Effector memory CD8-positive, alpha-beta T cell (primary cell): ENCODE data around the gene RFNG.

Experiments
- ATAC-seq: fragments of 150-1000 bp; cut with Tn5 transposase; replicated peaks from 2 replicates; pipeline ENCODE4 v1.10.0; 2021; ENCODE audit warnings: mild to moderate bottlenecking, moderate library complexity
- DNase-seq, 3 experiments: peaks; one replicate each; pipeline ENCODE4 v3.0.0; 2021
- H3K27ac Mint-ChIP-seq, 2 donors: one replicate each; pipeline ENCODE4 v1.8.0; 2022; ENCODE audit warnings: mild to moderate bottlenecking in 2 of 2, mixed read lengths in 2 of 2, moderate library complexity in 2 of 2
- H3K27me3 Mint-ChIP-seq, 2 donors: one replicate each; pipeline ENCODE4 v1.8.0; 2022; ENCODE audit warnings: mixed read lengths in 2 of 2
- H3K36me3 Mint-ChIP-seq: one replicate; pipeline ENCODE4 v1.8.0; 2022; ENCODE audit warnings: mild to moderate bottlenecking, moderate library complexity, mixed read lengths; ENCODE audit not compliant: insufficient read depth
- H3K4me1 Mint-ChIP-seq, 2 donors: one replicate each; pipeline ENCODE4 v1.8.0; 2022; ENCODE audit warnings: low read depth in 2 of 2, mixed read lengths in 2 of 2
- H3K4me3 Mint-ChIP-seq, 2 donors: one replicate each; pipeline ENCODE4 v1.8.0; 2022; ENCODE audit warnings: mild to moderate bottlenecking in 2 of 2, mixed read lengths in 2 of 2, moderate library complexity in 2 of 2
- H3K9me3 Mint-ChIP-seq, 2 donors: one replicate each; pipeline ENCODE4 v1.8.0; 2022; ENCODE audit warnings: mixed read lengths in 2 of 2

The RFNG gene

DNA sequence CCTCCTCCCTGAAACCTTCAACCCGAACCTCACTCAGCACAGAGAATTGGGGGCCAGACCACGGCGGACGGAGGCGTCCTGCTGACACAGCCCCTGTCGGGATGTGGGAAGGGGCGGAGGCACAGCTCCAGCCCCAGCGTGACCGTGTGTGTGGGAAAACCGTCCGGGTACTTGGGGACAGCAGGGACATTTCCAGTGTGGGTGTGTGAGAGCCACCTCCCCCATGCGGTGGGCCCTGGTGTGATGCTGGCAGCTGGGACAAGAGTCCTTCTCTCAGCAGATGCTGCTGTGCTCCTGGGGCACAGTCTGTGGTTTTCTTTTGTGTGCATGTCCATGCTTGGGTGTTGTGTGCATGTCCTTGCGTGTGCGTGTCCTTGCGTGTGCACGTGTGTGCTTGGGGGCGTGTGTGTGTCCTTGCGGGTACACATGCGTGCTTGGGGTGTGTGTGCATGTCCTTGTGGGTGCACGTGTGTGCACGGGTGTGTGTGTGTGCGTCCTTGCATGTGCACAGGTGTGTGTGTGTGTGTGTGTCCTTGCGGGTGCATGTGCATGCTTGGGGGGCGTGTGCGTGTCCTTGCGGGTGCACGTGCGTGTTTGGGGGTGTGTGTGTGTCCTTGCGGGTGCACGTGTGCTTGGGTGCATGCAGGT lies 45.8 kb downstream of the RFNG start:
- Mint-ChIP-seq H3K4me3 (no peak overlapping the region), H3K36me3 (no peaks in the 10 kb centered on the region), H3K27me3 (no peaks in the 10 kb centered on the region), H3K27ac (no peak overlapping the region), H3K9me3 (no peaks in the 10 kb centered on the region), H3K4me1 (peaks cover 3% of the 10 kb centered on the region in 2 donors)
- DNase-seq, result no peak
- no peak for ATAC-seq

DNA sequence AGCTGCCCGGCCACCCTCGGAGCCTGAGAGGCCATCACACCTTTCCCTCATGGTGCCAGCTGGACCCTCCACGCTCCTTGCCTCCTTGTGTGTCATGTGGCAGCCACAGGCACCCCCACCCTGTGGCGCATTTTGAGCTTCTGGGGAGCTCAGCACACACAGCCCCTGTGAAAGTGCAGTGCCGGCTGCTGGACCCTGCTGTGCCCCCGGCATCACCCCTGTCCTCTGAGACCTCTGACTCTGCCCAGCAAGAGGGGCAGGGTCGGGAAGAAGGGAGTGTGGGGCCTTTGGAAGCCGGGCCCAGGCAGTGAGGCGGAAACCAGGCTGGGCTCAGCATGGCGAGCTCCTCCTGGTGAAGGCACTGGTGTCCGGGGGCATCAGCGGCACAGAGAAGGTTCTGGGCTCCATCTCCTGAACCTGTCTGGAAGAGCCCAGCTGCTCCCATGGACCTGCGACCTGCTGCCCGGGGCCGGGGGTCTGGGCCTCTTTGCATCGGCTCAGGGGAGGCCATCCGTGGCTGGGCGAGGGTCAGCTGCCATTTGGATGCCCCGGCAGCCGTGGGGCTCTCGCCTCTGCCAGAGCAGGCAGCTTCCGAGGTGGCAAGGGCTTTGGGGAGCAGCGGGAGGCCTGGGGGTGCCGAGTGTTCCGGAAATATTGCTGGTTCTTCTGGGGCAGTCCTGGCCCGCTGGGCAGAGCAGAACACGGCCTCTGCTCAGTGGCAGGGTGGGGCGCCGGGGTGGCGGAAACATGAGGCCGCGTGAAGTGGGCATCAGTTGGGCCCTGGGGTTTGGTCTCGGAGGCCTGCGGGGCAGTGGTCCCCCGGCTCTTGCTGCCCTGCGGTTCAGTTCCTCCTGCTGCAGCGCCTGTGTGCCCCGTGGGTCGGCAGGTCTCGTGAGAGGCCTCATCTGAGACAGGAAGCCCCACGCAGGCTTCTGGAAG lies 46.8 kb downstream of the RFNG start:
- Mint-ChIP-seq H3K27ac (no peak overlapping the region), H3K27me3 (no peaks in the 10 kb centered on the region)
- ATAC-seq, result no peak

DNA sequence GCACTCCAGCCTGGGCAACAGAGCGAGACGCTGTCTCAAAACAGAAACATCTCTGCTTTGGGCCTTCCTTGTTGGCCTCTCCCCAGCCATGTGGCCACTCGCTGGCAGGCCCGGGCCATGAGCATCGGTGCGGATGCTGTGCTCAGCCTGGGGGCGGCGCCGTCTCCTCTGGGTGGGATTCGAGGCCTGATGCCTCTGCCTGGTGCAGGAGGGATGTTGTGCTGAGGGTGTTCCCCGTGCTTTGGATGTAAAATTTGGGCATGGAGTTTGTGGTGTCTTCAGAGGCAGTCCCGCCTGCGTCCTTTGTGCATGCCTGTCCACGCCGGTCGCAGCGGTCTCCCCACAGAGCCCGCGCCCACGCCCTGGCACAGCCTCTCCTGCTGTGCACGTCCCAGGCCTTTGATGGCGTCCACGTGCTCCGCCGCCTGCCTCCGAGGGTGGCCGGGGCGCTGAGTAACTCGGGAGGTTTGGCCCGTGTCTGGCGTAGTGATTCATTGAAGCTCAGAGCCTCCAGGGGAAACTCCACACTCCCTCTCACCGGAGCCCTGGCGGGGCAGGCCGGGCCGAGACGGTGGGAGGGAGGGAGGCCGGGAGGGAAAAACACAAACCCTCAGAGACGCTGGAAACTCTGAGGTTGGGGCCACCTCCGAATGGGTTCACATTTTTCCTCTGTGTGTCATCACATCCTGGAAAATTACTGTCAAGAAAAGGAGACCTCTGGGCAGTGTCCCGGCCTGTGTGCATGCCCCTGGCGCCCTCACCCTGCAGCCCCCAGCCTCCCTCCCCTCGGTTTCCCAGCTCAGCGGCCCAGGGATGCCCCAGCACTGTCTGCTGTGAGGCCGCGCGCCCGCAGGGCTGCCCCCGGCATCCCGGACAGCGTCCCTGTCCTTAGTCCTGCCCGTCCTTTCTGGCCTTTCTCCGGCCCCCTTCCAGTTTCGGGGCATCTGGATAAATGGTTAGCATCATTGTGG lies 47.9 kb downstream of the RFNG start:
- no peaks in the 10 kb centered on the region for H3K27me3 Mint-ChIP-seq
- H3K36me3 Mint-ChIP-seq, result peaks cover 3% of the 10 kb centered on the region
- H3K4me1 Mint-ChIP-seq, result peaks cover 3 to 6% of the 10 kb centered on the region in 2 donors
- no peaks in the 10 kb centered on the region for H3K9me3 Mint-ChIP-seq
- H3K27ac Mint-ChIP-seq, result no peak overlapping the region
- DNase-seq (no peak), ATAC-seq (no peak)
- H3K4me3 Mint-ChIP-seq, result no peak overlapping the region

More for the DNA sequence above, 46.8 kb downstream of the RFNG start:
- no peaks in the 10 kb centered on the region for H3K36me3 Mint-ChIP-seq
- H3K9me3 Mint-ChIP-seq, result no peaks in the 10 kb centered on the region
- no peak overlapping the region for H3K4me3 Mint-ChIP-seq
- H3K4me1 Mint-ChIP-seq, result peaks cover 3 to 5% of the 10 kb centered on the region in 2 donors
- no peak for DNase-seq

- no peak for DNase-seq
- ATAC-seq, result no peak
- H3K9me3 Mint-ChIP-seq, result no peaks in the 10 kb centered on the region
- no peak overlapping the region for H3K27ac Mint-ChIP-seq
- no peak overlapping the region for H3K4me3 Mint-ChIP-seq
- H3K36me3 Mint-ChIP-seq, result peaks cover 6% of the 10 kb centered on the region
- H3K4me1 Mint-ChIP-seq, result peaks cover 3 to 6% of the 10 kb centered on the region in 2 donors
- no peaks in the 10 kb centered on the region for H3K27me3 Mint-ChIP-seq
Measured at GRCh38 chr17:82001571-82002056, 50.0 kb downstream of the RFNG start.

- H3K36me3 Mint-ChIP-seq, result peaks cover 8% of the 10 kb centered on the region
- DNase-seq (no peak), ATAC-seq (no peak)
- H3K4me3 Mint-ChIP-seq, result no peak overlapping the region
- H3K9me3 Mint-ChIP-seq, result no peaks in the 10 kb centered on the region
- H3K27me3 Mint-ChIP-seq, result no peaks in the 10 kb centered on the region
- H3K4me1 Mint-ChIP-seq, result peaks cover 1 to 5% of the 10 kb centered on the region in 2 donors
- no peak overlapping the region for H3K27ac Mint-ChIP-seq
Measured at GRCh38 chr17:82000803-82001570, 50.6 kb downstream of the RFNG start.

- ATAC-seq (no peak), DNase-seq (no peak)
- Mint-ChIP-seq H3K4me3 (no peak overlapping the region), H3K27ac (no peak overlapping the region), H3K9me3 (no peaks in the 10 kb centered on the region), H3K4me1 (peaks cover 0 to 3% of the 10 kb centered on the region in 2 donors), H3K27me3 (no peaks in the 10 kb centered on the region), H3K36me3 (peaks cover 8% of the 10 kb centered on the region)
Measured at GRCh38 chr17:81999976-82000802, 51.4 kb downstream of the RFNG start.

DNA sequence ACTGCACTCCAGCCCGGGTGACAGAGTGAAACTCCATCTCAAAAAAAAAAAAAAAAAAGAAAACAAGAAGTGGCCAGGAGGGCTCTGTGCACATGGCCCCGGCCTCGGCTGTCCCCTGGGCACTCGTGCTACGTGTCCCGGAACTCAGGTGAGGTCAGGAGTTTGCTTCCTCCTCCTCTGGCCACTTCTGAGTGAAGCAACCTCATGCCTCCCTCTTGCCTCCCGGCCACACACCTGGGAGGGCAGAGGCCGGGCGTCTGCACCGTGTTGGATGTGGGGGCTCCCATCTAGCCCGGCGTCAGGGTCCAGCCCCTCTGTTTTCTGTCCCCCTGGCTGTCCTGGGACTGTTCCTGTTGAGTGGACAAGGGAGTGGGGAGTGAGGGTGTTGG lies 52.0 kb downstream of the RFNG start:
- H3K9me3 Mint-ChIP-seq, result no peaks in the 10 kb centered on the region

DNA sequence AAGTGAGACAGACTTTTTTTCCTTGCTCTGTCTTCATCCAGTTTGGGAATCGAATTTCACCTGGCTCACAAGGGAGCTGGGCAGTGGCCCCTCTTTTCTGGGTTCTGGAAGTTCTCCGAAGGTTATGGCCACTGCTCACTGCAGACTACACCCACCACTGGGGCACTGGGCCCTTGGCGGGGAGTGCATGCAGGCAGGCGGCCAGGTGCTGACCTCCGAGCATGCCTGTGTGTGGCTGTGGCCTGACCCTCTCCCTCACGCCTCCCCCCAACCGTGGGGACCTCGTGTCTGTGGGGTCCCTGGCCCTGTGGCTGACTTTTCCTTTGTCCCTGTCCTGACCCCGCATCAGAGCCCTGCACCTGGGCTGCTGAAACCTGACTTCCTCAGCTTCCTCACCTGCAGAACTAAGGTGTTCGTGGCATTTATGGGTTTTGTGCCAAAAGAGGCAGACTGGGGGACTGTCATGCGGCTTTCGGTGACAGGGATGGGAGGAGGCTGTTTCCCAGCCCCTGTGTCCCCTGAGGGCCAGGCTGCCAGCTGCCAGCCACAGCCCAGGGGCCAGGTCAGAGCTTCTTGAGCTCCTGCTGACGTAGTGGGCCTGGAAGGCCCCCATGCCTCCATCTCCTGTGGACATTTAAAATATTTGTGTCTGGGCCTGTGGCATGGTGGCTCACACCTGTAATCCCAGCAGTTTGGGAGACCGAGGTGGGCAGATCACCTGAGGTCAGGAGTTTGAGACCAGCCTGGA lies 52.7 kb downstream of the RFNG start:
- ATAC-seq, result no peak

More for the DNA sequence above, 52.0 kb downstream of the RFNG start:
- Mint-ChIP-seq H3K4me1 (peaks cover 0 to 3% of the 10 kb centered on the region in 2 donors), H3K27ac (no peak overlapping the region), H3K27me3 (no peaks in the 10 kb centered on the region), H3K4me3 (no peak overlapping the region), H3K36me3 (peaks cover 8% of the 10 kb centered on the region)
- ATAC-seq (no peak), DNase-seq (no peak)

GRCh38 chr17:81998212-81998611 lies 53.4 kb downstream of the RFNG start:
- H3K36me3 Mint-ChIP-seq, result peaks cover 8% of the 10 kb centered on the region
- ATAC-seq (no peak), DNase-seq (no peak)
- H3K9me3 Mint-ChIP-seq, result no peaks in the 10 kb centered on the region
- H3K4me3 Mint-ChIP-seq, result no peak overlapping the region
- H3K27me3 Mint-ChIP-seq, result no peaks in the 10 kb centered on the region
- peaks cover 3% of the 10 kb centered on the region in 2 donors for H3K4me1 Mint-ChIP-seq
- H3K27ac Mint-ChIP-seq, result no peak overlapping the region

More for the DNA sequence above, 52.7 kb downstream of the RFNG start:
- no peaks in the 10 kb centered on the region for H3K27me3 Mint-ChIP-seq
- peaks cover under 1 to 3% of the 10 kb centered on the region in 2 donors for H3K4me1 Mint-ChIP-seq
- no peak overlapping the region for H3K27ac Mint-ChIP-seq
- no peak for DNase-seq
- H3K9me3 Mint-ChIP-seq, result no peaks in the 10 kb centered on the region
- H3K4me3 Mint-ChIP-seq, result no peak overlapping the region
- peaks cover 8% of the 10 kb centered on the region for H3K36me3 Mint-ChIP-seq
